Peyer's patch (tissue), 4 donors: ENCODE data around the gene PREP. TPM values are rescaled to one million over a fixed set of nuclear protein-coding genes. Genes with fewer than 3 reads are reported as not detected.
A peak's percentile ranks its signal among the peaks of the same experiment; 100 is the strongest.

ENCODE experiments used
- DNase-seq, 3 donors: peaks; one replicate each; pipeline ENCODE4 v3.0.0-alpha.2; 2017 to 2019
- H3K27ac ChIP-seq, 4 donors: fragments of 200-600 bp; sonication (generic); one replicate each; pipeline ENCODE4 v1.5.1; 2016 to 2019
- H3K27me3 ChIP-seq, 2 donors: fragments of 200-600 bp; sonication (generic); one replicate each; pipeline ENCODE4 v1.5.1; 2019
- H3K36me3 ChIP-seq, 3 donors: fragments of 200-600 bp; sonication (generic); one replicate each; pipeline ENCODE4 v1.5.1; 2016 to 2019
- H3K4me1 ChIP-seq, 4 donors: fragments of 200-600 bp; sonication (generic); one replicate each; pipeline ENCODE4 v1.5.1; 2016 to 2019
- H3K4me3 ChIP-seq, 4 donors: fragments of 200-600 bp; sonication (generic); 1 replicate in 3 of 4; 2 replicates in 1 of 4; pipeline ENCODE4 v1.5.1; 2016 to 2019; ENCODE audit warnings: mild to moderate bottlenecking in 1 of 4
- H3K9me3 ChIP-seq, 4 donors: fragments of 200-600 bp; sonication (generic); one replicate each; pipeline ENCODE4 v1.5.1; 2016 to 2019; ENCODE audit warnings: mild to moderate bottlenecking in 1 of 4
- POLR2A ChIP-seq, 2 donors: fragments of 450-650 bp; IDR thresholded peaks; one replicate each; pipeline ENCODE4 v1.5.1; 2017; ENCODE audit warnings: antibody characterized with exemption in 2 of 2, mild to moderate bottlenecking in 2 of 2, moderate library complexity in 2 of 2
- total RNA-seq, 4 donors: library from RNA; depleted of rRNA; stranded (reverse); fragments of >200 nt; gene quantifications; one replicate each; pipeline ENCODE4 v1.1.0, GENCODE V29; 2016
- TF ChIP-seq, protein P1 (sequence below), 6 experiments: fragments of 450-650 bp in 4 of 6; fragments of 200-600 bp in 2 of 6; sonication (generic) in 1 of 6; IDR thresholded peaks; one replicate each; pipeline ENCODE4 v1.5.1; 2017 to 2019; ENCODE audit warnings: antibody characterized with exemption in 6 of 6, mild to moderate bottlenecking in 3 of 6, moderate library complexity in 1 of 6

Gene PREP
- 10 to 100 TPM; 47.0 to 69.6 (median 54.8) TPM for total RNA-seq

DNA sequence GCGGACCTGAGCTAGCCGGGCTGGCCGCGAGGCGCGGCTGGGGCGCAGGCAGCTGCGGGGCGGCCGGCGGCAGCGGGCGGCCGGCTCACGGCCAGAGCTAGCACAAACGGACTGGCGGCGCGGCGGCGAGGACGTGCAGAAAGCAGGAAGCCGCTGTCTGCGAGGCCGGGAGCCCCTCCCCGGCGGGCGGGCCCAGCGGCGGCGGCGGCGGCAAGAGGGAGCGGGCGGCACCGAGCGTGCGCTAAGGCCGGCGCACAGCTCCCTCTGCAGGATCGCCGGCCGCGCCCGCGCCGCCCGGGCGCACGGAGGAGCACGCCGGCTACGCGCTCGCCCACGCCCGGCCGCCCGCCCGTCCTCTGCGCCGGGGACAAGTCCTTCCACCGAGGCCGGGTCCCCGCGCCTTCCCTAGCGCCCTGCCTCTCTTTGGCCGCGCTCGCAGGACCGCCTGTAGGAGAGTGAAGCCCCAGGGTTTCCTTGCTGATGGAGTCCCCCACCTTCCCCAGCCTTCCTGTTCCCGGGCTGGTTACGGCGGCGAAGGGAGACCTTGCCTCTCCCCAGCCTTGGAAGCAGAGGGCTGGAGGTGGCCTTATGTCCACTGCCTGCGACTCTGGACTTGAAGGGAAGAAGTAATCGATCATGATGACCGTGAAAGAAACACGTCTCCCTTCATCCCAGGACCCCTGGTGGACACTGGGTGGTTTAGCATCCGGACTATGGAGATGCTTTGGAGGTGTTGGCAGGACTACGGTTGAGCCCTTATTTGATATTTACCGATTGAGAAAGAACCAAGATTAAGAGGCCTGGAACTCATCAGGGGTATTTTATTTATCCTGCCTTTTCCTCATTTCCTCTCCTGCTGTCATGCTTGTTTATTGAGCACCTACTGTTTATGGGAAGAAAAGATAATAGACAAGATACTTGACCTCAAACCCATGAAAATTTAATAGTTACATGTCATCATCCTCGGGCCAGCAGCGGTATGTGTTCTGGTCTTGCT, at the start of gene PREP:
Gene PREP, minus strand, starts transcription at position 144 of the 997 bp plus-strand sequence. CDS start 191 bp downstream, outside the sequence.
- TF ChIP-seq, protein P1, sequence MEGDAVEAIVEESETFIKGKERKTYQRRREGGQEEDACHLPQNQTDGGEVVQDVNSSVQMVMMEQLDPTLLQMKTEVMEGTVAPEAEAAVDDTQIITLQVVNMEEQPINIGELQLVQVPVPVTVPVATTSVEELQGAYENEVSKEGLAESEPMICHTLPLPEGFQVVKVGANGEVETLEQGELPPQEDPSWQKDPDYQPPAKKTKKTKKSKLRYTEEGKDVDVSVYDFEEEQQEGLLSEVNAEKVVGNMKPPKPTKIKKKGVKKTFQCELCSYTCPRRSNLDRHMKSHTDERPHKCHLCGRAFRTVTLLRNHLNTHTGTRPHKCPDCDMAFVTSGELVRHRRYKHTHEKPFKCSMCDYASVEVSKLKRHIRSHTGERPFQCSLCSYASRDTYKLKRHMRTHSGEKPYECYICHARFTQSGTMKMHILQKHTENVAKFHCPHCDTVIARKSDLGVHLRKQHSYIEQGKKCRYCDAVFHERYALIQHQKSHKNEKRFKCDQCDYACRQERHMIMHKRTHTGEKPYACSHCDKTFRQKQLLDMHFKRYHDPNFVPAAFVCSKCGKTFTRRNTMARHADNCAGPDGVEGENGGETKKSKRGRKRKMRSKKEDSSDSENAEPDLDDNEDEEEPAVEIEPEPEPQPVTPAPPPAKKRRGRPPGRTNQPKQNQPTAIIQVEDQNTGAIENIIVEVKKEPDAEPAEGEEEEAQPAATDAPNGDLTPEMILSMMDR (IDR thresholded peaks at IDR 0.05) = peak; percentile 63 to 82 (median 74)
- peak; percentile 10 to 85 for TF ChIP-seq POLR2A (IDR thresholded peaks at IDR 0.05)
- Histone ChIP-seq H3K4me1 (peaks cover 0 to 39% (median 6%) of the 10 kb centered on the region in 4 donors), H3K4me3 (peak within 1 kb of the TSS; percentile 90 to 98 (median 94)), H3K27ac (peak within 1 kb of the TSS; percentile 79 to 94 (median 81)), H3K9me3 (no peaks in the 10 kb centered on the region), H3K36me3 (no peaks in the 10 kb centered on the region), H3K27me3 (no peaks in the 10 kb centered on the region)
- DNase-seq = peak; percentile 71 to 94 (median 93)

DNA sequence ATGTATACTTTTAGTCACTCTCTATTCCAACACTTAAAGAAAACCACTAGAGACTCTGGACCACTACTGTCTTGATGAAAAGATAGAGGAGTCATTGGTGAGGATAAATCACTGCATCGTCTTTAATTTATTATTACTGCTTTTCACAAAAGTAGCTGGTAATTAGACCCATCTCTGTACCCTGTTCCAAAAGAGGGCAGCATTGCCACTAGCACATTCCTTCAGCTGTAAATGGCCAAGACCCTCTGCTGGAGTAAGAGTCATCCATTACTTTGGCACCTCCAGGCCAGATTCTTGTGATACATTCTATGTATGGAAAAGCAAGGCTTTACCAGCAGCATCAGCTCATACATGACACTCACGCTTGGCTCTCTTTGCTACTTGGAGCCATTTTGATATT, 49.5 kb upstream of the PREP start:
- no peak for DNase-seq
- H3K27ac ChIP-seq = no peak overlapping the region
- H3K36me3 ChIP-seq = no peaks in the 10 kb centered on the region
- no peaks in the 10 kb centered on the region for H3K4me1 ChIP-seq
- H3K4me3 ChIP-seq = no peak overlapping the region
- no peaks in the 10 kb centered on the region for H3K9me3 ChIP-seq
- no peaks in the 10 kb centered on the region for H3K27me3 ChIP-seq
- TF ChIP-seq POLR2A (IDR thresholded peaks at IDR 0.05) = no peak
- TF ChIP-seq, protein P1 (IDR thresholded peaks at IDR 0.05) = no peak

GRCh38 chr6:105449756-105450390, 47.0 kb upstream of the PREP start:
- no peaks in the 10 kb centered on the region for H3K27me3 ChIP-seq
- DNase-seq = no peak
- no peak overlapping the region for H3K4me3 ChIP-seq
- TF ChIP-seq, protein P1 (IDR thresholded peaks at IDR 0.05) = no peak
- TF ChIP-seq POLR2A (IDR thresholded peaks at IDR 0.05) = no peak
- H3K9me3 ChIP-seq = no peaks in the 10 kb centered on the region
- no peaks in the 10 kb centered on the region for H3K4me1 ChIP-seq
- no peaks in the 10 kb centered on the region for H3K36me3 ChIP-seq
- H3K27ac ChIP-seq = no peak overlapping the region

GRCh38 chr6:105445481-105445880, 42.6 kb upstream of the PREP start:
- no peak for TF ChIP-seq POLR2A (IDR thresholded peaks at IDR 0.05)
- TF ChIP-seq, protein P1 (IDR thresholded peaks at IDR 0.05) = no peak

GRCh38 chr6:105443941-105444340, 41.1 kb upstream of the PREP start:
- Histone ChIP-seq H3K4me3 (no peak overlapping the region), H3K27me3 (no peaks in the 10 kb centered on the region), H3K27ac (no peak overlapping the region), H3K9me3 (no peaks in the 10 kb centered on the region), H3K4me1 (no peaks in the 10 kb centered on the region), H3K36me3 (no peaks in the 10 kb centered on the region)
- TF ChIP-seq, protein P1 (IDR thresholded peaks at IDR 0.05) = no peak
- TF ChIP-seq POLR2A (IDR thresholded peaks at IDR 0.05) = no peak
- no peak for DNase-seq

More at GRCh38 chr6:105445481-105445880, 42.6 kb upstream of the PREP start:
- DNase-seq = no peak
- H3K4me1 ChIP-seq = no peaks in the 10 kb centered on the region
- H3K9me3 ChIP-seq = no peaks in the 10 kb centered on the region
- H3K27ac ChIP-seq = no peak overlapping the region
- H3K36me3 ChIP-seq = no peaks in the 10 kb centered on the region
- no peak overlapping the region for H3K4me3 ChIP-seq
- H3K27me3 ChIP-seq = no peaks in the 10 kb centered on the region
